Measurements from ENCODE around the gene COG1. TPM values are rescaled to one million over a fixed set of nuclear protein-coding genes. Genes with fewer than 3 reads are reported as not detected.

COG1 gene
- total RNA-seq, 2 experiments from 2014 or later, result 38.3 to 44.1 TPM

DNA sequence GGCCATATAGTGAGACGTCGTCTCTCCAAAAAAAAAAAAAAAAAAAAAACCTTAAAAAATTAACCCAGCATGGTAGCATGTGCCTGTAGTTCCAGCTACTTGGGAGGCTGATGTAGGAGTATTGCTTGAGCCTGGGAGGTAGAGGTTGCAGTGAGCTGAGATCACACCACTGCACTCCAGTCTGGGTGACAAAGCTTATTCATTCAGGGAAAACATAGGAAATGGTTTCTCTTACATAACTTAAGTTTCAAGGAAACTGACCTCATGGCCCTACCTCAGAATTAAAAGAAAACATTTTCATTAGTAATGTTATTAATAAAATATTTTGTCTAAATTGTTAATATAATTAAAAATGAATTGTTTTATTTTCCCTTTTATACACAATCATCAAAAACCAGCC lies 31.4 kb downstream of the COG1 start:
- CTCF ChIA-PET (ENCODE audit: unreplicated experiment), result no interaction called here
- Histone ChIP-seq H3K36me3 (ENCODE audit: insufficient read depth, low read length) (peaks cover 46% of the 10 kb centered on the region), H3K79me2 (ENCODE audit: insufficient read depth, low read depth, low read length) (peaks cover 55% of the 10 kb centered on the region), H3K4me2 (ENCODE audit: low read length) (no peak overlapping the region), H3K4me1 (ENCODE audit: insufficient read depth, low read length, poor library complexity, severe bottlenecking) (peaks cover 28% of the 10 kb centered on the region), H2AFZ (ENCODE audit: low read length) (no peak overlapping the region), H4K20me1 (ENCODE audit: insufficient read depth, low read length) (peaks cover 22% of the 10 kb centered on the region), H3K9me3 (ENCODE audit: low read length) (no peaks in the 10 kb centered on the region), H3K9me2 (ENCODE audit: insufficient read depth, low read length) (no peaks in the 10 kb centered on the region), H3K4me3 (ENCODE audit: low read depth, low read length, poor library complexity, severe bottlenecking) (no peak overlapping the region), H3K27ac (ENCODE audit: low read depth, low read length, poor library complexity, severe bottlenecking) (no peak overlapping the region)
- TF ChIP-seq, protein P1, sequence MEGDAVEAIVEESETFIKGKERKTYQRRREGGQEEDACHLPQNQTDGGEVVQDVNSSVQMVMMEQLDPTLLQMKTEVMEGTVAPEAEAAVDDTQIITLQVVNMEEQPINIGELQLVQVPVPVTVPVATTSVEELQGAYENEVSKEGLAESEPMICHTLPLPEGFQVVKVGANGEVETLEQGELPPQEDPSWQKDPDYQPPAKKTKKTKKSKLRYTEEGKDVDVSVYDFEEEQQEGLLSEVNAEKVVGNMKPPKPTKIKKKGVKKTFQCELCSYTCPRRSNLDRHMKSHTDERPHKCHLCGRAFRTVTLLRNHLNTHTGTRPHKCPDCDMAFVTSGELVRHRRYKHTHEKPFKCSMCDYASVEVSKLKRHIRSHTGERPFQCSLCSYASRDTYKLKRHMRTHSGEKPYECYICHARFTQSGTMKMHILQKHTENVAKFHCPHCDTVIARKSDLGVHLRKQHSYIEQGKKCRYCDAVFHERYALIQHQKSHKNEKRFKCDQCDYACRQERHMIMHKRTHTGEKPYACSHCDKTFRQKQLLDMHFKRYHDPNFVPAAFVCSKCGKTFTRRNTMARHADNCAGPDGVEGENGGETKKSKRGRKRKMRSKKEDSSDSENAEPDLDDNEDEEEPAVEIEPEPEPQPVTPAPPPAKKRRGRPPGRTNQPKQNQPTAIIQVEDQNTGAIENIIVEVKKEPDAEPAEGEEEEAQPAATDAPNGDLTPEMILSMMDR (conservative IDR thresholded peaks at IDR 0.05; ENCODE audit: low read length), result no peak
- TF ChIP-seq EZH2phosphoT487 (IDR thresholded peaks at IDR 0.05; ENCODE audit: borderline replicate concordance, low read depth, low read length), result no peak
- DNase-seq (ENCODE audit: low spot score), result no peak
- intact Hi-C loops (cut with micrococcal nuclease; ENCODE audit: unreplicated experiment), result no loop called here
- POLR2A ChIA-PET, result interaction anchor here (0.6 to 1.0 kb wide), 5 partner anchors 15 to 394 kb away, joined by 3 to 4 read pairs (median 4); no protein-coding TSS in a partner anchor
- no TSS peak for BruUV-seq (replicated peaks)

DNA sequence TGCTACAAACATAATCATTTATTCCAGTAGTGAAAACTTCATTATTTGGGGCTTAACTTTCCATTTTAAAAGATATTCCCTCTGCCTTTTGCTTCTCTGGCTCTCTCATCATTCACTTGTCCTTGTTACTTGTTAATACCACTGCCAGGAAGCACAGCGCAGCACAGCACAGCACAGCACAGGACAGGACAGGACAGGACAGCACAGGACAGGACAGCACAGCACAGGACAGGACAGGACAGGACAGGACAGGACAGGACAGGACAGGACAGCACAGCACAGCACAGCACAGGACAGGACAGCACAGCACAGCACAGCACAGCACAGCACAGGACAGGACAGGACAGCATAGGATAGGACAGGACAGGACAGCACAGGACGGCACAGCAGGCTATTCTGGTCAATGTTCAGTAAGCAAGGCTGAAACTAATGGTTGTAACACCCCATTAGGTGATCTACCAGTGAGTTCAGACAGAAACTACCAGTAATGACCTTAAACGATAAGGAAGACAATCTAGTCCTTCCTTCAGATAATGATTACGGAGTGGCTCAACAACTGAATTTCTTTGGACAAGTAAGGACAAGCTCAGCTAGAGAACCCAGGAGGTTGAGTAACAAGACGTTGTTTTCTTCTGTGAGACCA lies 31.9 kb downstream of the COG1 start:
- no peak for DNase-seq (ENCODE audit: low spot score)
- TF ChIP-seq EZH2phosphoT487 (IDR thresholded peaks at IDR 0.05; ENCODE audit: borderline replicate concordance, low read depth, low read length), result no peak
- TF ChIP-seq, protein P1 (conservative IDR thresholded peaks at IDR 0.05; ENCODE audit: low read length), result no peak
- peaks cover 60% of the 10 kb centered on the region for H3K79me2 ChIP-seq (ENCODE audit: insufficient read depth, low read depth, low read length)
- peaks cover 30% of the 10 kb centered on the region for H3K4me1 ChIP-seq (ENCODE audit: insufficient read depth, low read length, poor library complexity, severe bottlenecking)
- no peaks in the 10 kb centered on the region for H3K9me2 ChIP-seq (ENCODE audit: insufficient read depth, low read length)
- intact Hi-C loops (cut with micrococcal nuclease; ENCODE audit: unreplicated experiment), result no loop called here
- no TSS peak for BruUV-seq (replicated peaks)
- H3K36me3 ChIP-seq (ENCODE audit: insufficient read depth, low read length), result peaks cover 45% of the 10 kb centered on the region
- H3K4me2 ChIP-seq (ENCODE audit: low read length), result no peak overlapping the region
- no peak overlapping the region for H2AFZ ChIP-seq (ENCODE audit: low read length)
- ChIA-PET CTCF (ENCODE audit: unreplicated experiment) (no interaction called here), POLR2A (interaction anchor here (0.6 to 1.0 kb wide), 5 partner anchors 15 to 395 kb away, joined by 3 to 4 read pairs (median 4); no protein-coding TSS in a partner anchor)
- peaks cover 23% of the 10 kb centered on the region for H4K20me1 ChIP-seq (ENCODE audit: insufficient read depth, low read length)
- H3K9me3 ChIP-seq (ENCODE audit: low read length), result no peaks in the 10 kb centered on the region
- H3K4me3 ChIP-seq (ENCODE audit: low read depth, low read length, poor library complexity, severe bottlenecking), result no peak overlapping the region
- no peak overlapping the region for H3K27ac ChIP-seq (ENCODE audit: low read depth, low read length, poor library complexity, severe bottlenecking)

DNA sequence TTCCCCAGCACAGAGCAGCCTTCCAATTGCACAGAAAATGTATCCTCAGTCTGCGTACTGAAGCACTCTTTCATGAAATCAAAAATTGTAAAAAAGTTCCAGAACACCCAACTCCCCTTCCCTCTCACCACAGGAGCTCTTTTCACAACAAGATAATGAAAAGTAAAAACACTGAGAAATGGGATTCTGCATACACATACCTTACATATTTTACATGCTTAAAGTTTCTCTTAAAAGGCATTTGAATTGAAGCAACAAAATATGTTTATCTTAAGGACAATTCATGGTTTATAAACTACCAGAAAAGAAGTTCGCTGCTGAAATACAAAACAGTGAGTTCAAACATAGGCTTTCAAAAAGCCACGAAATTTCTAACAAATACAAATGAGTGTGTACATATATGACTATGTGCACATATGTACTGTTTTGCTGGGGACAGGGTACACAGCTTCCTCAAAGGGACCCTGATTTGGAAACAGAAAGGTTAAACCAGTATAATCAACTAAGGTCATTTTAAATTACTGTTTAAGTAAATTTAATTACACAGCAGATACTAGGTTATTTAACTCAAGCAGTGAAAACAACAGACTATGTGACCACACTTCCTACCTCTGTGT lies 33.8 kb downstream of the COG1 start:
- Histone ChIP-seq H3K9me2 (ENCODE audit: insufficient read depth, low read length) (no peaks in the 10 kb centered on the region), H3K4me1 (ENCODE audit: insufficient read depth, low read length, poor library complexity, severe bottlenecking) (peaks cover 42% of the 10 kb centered on the region), H3K9me3 (ENCODE audit: low read length) (no peaks in the 10 kb centered on the region), H4K20me1 (ENCODE audit: insufficient read depth, low read length) (peaks cover 33% of the 10 kb centered on the region), H3K79me2 (ENCODE audit: insufficient read depth, low read depth, low read length) (peaks cover 70% of the 10 kb centered on the region), H2AFZ (ENCODE audit: low read length) (no peak overlapping the region), H3K36me3 (ENCODE audit: insufficient read depth, low read length) (peaks cover 35% of the 10 kb centered on the region), H3K4me2 (ENCODE audit: low read length) (peak overlapping the region; percentile 43), H3K4me3 (ENCODE audit: low read depth, low read length, poor library complexity, severe bottlenecking) (no peak overlapping the region), H3K27ac (ENCODE audit: low read depth, low read length, poor library complexity, severe bottlenecking) (no peak overlapping the region)
- ChIA-PET POLR2A (interaction anchor here (0.6 to 2.3 kb wide), 4 partner anchors 12 to 499 kb away, joined by 3 to 8 read pairs (median 4); no protein-coding TSS in a partner anchor), CTCF (ENCODE audit: unreplicated experiment) (no interaction called here)
- BruUV-seq (replicated peaks), result no TSS peak
- intact Hi-C loops (cut with micrococcal nuclease; ENCODE audit: unreplicated experiment), result no loop called here
- DNase-seq (ENCODE audit: low spot score), result no peak
- no peak for TF ChIP-seq EZH2phosphoT487 (IDR thresholded peaks at IDR 0.05; ENCODE audit: borderline replicate concordance, low read depth, low read length)
- TF ChIP-seq, protein P1 (conservative IDR thresholded peaks at IDR 0.05; ENCODE audit: low read length), result no peak
